ENCODE results near the gene DYNC1H1.

Gene DYNC1H1

DNA sequence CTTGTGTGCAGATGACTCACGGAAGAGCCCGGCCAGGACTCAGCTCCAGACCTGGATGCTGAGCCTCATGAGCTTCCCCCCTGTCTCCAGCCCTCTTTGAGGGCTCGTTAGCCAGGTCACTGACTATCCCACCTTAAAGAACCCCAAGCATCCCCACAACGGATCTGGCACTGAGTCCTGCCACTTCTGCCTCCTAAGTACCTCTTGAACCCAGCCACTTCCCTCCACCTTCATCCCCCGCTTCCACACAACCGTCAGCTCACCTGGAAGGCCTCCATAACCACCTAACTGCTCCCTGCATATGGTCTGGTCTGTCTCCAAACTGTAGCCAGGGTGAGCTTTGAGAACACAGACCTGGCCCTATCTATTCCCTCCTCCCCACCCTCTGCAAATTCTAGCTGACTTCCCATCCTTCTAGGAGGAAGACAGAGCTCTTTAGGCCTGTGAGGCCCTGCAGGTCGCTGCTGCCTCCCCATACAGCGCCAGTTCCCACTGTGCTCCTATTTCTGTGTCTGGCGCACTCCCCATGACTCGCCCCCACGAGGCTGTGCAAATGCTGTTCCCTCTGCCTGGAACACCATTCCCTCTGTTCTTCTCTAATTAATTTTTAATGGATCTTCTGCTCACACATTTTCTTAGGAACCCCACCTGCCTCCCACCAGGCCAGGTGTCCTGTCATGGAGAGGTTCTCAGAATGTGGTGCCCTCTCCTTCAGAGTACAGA, 125.4 kb downstream of the DYNC1H1 start:
- DNase-seq (ENCODE audit: low read depth): no peak

GRCh38 chr14:102090713-102091112, 126.3 kb downstream of the DYNC1H1 start:
- DNase-seq (ENCODE audit: low read depth): no peak

GRCh38 chr14:102092806-102093205, 128.4 kb downstream of the DYNC1H1 start:
- no peak for DNase-seq (ENCODE audit: low read depth)

- DNase-seq (ENCODE audit: low read depth): no peak
Measured at GRCh38 chr14:102094101-102094500, 129.7 kb downstream of the DYNC1H1 start.

- DNase-seq (ENCODE audit: low read depth): no peak
Measured at GRCh38 chr14:102095231-102095870, 131.0 kb downstream of the DYNC1H1 start.

- no peak for DNase-seq (ENCODE audit: low read depth)
Measured at GRCh38 chr14:102095871-102096568, 131.6 kb downstream of the DYNC1H1 start.

DNA sequence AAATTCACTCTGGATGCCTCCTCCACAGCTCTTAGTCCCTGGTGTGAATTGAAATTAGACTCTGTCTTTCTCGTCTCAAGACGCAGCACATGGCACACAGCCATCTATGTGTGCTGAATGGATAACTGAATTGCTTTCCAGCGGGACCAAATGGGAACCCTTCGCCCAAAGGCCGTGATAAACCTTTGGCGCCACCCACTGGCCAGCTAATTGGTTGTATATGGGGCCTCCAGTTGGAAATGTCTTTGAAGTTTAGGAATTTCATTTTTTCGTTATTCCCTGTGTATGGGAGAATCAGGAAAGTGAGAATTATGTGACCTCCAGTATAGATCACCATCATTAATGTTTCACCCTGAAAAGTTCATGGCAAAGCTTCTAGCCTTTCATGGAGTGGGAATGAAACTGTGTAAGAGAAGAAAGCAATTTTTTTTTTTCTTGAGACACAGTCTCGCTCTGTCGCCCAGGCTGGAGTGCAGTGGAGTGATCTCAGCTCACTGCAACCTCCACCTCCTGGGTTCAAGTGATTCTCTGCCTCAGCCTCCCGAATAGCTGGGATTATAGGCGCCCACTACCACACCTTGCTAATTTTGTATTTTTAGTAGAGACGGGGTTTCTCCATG, 132.3 kb downstream of the DYNC1H1 start:
- peak; percentile 62 for DNase-seq (ENCODE audit: low read depth)

DNA sequence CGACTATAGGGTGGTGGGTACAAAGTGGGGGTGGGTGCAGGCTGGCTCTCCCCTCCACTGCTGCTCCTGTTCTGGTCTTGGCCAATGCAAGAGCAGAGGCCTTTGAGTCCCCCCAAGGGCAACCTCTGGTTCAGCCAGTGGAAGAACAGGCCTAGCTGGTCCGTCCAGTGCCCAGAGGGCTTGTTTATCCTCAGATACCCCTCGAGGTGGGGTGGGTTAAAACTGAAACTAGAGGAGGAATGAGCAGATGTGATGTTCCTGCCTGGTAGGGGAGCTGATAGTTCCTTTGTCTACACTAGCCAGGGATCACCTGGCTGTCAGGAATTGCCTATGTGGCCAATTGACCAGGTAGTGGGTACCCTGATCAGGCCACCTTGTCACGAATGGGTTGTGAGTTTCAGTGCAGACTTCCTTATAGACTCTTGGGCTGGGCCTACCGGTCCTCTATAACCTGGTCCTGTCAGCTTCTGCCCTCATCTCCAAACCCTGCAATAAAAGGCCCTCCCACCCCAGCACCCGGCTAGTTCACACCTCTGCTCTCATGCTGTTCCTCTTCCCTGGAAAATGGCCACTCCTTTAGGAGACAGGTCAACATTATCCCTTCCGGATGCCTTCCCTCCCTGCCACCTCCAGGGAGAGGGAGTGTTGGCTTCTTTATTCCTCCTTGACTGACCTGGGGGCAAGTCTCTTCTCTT, 133.2 kb downstream of the DYNC1H1 start:
- DNase-seq (ENCODE audit: low read depth): no peak

GRCh38 chr14:102103062-102103695, 138.8 kb downstream of the DYNC1H1 start:
- DNase-seq (ENCODE audit: low read depth): no peak

GRCh38 chr14:102105369-102105768, 141.0 kb downstream of the DYNC1H1 start:
- no peak for DNase-seq (ENCODE audit: low read depth)

Data from fibroblast of gingiva (primary cell).